CD14-positive monocyte (primary cell): ENCODE measurements around the gene ZDHHC8. TPM values are rescaled to one million over a fixed set of nuclear protein-coding genes. Genes with fewer than 3 reads are reported as not detected.

Experiments
- DNase-seq, 3 donors: peaks; one replicate each; pipeline ENCODE4 v3.0.0-alpha.2; 2011 to 2022
- H2AFZ ChIP-seq: 2 replicates; pipeline ENCODE4 v1.6.0; 2012; ENCODE audit warnings: mild to moderate bottlenecking, low read depth, low read length, inconsistent platforms; ENCODE audit not compliant: insufficient read depth, poor library complexity, severe bottlenecking
- H3K27ac ChIP-seq, 2 donors: 1 replicate in 1 of 2; 2 replicates in 1 of 2; pipeline ENCODE4 v1.5.1; 2012 to 2013; ENCODE audit warnings: low read length in 2 of 2, control low read depth in 1 of 2, inconsistent platforms in 1 of 2, low read depth in 1 of 2, mild to moderate bottlenecking in 1 of 2
- H3K27me3 ChIP-seq, 2 donors: one replicate each; pipeline versions ENCODE4 v1.6.0 to v1.6.1; 2011 to 2013; ENCODE audit warnings: low read length in 2 of 2; ENCODE audit not compliant: control insufficient read depth in 2 of 2, insufficient read depth in 2 of 2
- H3K36me3 ChIP-seq, 2 donors: replicated peaks in 1 of 2; 1 replicate in 1 of 2; 2 replicates in 1 of 2; pipeline versions ENCODE4 v1.5.1 to v1.6.1; 2012 to 2013; ENCODE audit warnings: low read length in 2 of 2, control low read depth in 1 of 2, inconsistent platforms in 1 of 2, mild to moderate bottlenecking in 1 of 2; ENCODE audit not compliant: insufficient read depth in 2 of 2, control insufficient read depth in 1 of 2
- H3K4me1 ChIP-seq, 2 donors: 1 replicate in 1 of 2; 2 replicates in 1 of 2; pipeline versions ENCODE4 v1.5.1 to v1.6.1; 2012 to 2013; ENCODE audit warnings: low read length in 2 of 2, control low read depth in 1 of 2, inconsistent platforms in 1 of 2, mild to moderate bottlenecking in 1 of 2, moderate library complexity in 1 of 2; ENCODE audit not compliant: insufficient read depth in 2 of 2, control insufficient read depth in 1 of 2
- H3K4me2 ChIP-seq: replicated peaks from 2 replicates; pipeline ENCODE3; 2012; ENCODE audit warnings: low read length, moderate library complexity, mild to moderate bottlenecking; ENCODE audit not compliant: poor library complexity, severe bottlenecking; ENCODE audit errors: extremely low read depth
- H3K4me3 ChIP-seq, 3 experiments: fragments of 200-600 bp in 1 of 3; sonication (generic) in 1 of 3; replicated peaks in 1 of 3; 1 replicate in 2 of 3; 2 replicates in 1 of 3; pipeline ENCODE4 v1.5.1; 2011 to 2013; ENCODE audit warnings: low read length in 3 of 3, mild to moderate bottlenecking in 3 of 3, control low read depth in 2 of 3, low read depth in 2 of 3, inconsistent platforms in 1 of 3, moderate library complexity in 1 of 3
- H3K79me2 ChIP-seq: 2 replicates; pipeline ENCODE4 v1.6.0; 2012; ENCODE audit warnings: mild to moderate bottlenecking, control low read depth, inconsistent platforms, low read length, moderate library complexity; ENCODE audit not compliant: insufficient read depth
- H3K9ac ChIP-seq: 2 replicates; pipeline ENCODE4 v1.6.0; 2017; ENCODE audit warnings: low read length, mild to moderate bottlenecking; ENCODE audit not compliant: insufficient read depth, poor library complexity, severe bottlenecking
- H3K9me3 ChIP-seq, 2 donors: replicated peaks in 1 of 2; 1 replicate in 1 of 2; 2 replicates in 1 of 2; pipeline versions ENCODE4 v1.5.1 to v1.6.1; 2012 to 2013; ENCODE audit warnings: low read length in 2 of 2, control low read depth in 1 of 2; ENCODE audit not compliant: control insufficient read depth in 1 of 2, insufficient read depth in 1 of 2
- H4K20me1 ChIP-seq: 2 replicates; pipeline ENCODE4 v1.6.0; 2012; ENCODE audit warnings: mild to moderate bottlenecking, low read length, control low read depth, moderate library complexity; ENCODE audit not compliant: insufficient read depth
- H3K27ac Mint-ChIP-seq, 7 donors: one replicate each; pipeline ENCODE4 v1.8.0; 2020; ENCODE audit warnings: mild to moderate bottlenecking in 7 of 7, mixed read lengths in 7 of 7, moderate library complexity in 6 of 7, inconsistent platforms in 2 of 7
- H3K27me3 Mint-ChIP-seq, 3 donors: one replicate each; pipeline ENCODE4 v1.8.0; 2021 to 2022; ENCODE audit warnings: low read depth in 3 of 3, mild to moderate bottlenecking in 3 of 3, mixed read lengths in 3 of 3, moderate library complexity in 3 of 3, inconsistent platforms in 1 of 3
- H3K36me3 Mint-ChIP-seq, 2 donors: one replicate each; pipeline ENCODE4 v1.8.0; 2020; ENCODE audit warnings: mixed read lengths in 2 of 2, inconsistent platforms in 1 of 2, mild to moderate bottlenecking in 1 of 2
- H3K4me1 Mint-ChIP-seq: one replicate; pipeline ENCODE4 v1.8.0; 2020; ENCODE audit warnings: mild to moderate bottlenecking, mixed read lengths
- H3K4me3 Mint-ChIP-seq, 2 donors: one replicate each; pipeline ENCODE4 v1.8.0; 2020; ENCODE audit warnings: mild to moderate bottlenecking in 2 of 2, mixed read lengths in 2 of 2, moderate library complexity in 1 of 2
- H3K9me3 Mint-ChIP-seq, 7 donors: one replicate each; pipeline ENCODE4 v1.8.0; 2020 to 2022; ENCODE audit warnings: mixed read lengths in 7 of 7, mild to moderate bottlenecking in 6 of 7, moderate library complexity in 6 of 7, inconsistent platforms in 2 of 7
- WGBS: methylation state at CpG from one replicate; pipeline ENCODE4 v1.1.5; 2013; ENCODE audit warnings: missing lambda C conversion rate; ENCODE audit not compliant: insufficient coverage; 5-methylcytosine and 5-hydroxymethylcytosine counted together
- intact Hi-C, 2 donors: fragments of 100-400 bp; cut with micrococcal nuclease; formaldehyde crosslinking; loops; one replicate each; pipeline versions ENCODE4 v1.15.0 to v1.15.1; 2023
- polyA plus RNA-seq, 3 donors: library from polyadenylated mRNA; depleted of rRNA in 1 of 3; unstranded in 2 of 3; stranded (reverse) in 1 of 3; fragments of 300-500 nt in 2 of 3; fragments of >200 nt in 1 of 3; fragmentation: Illumina TruSeq in 2 of 3; gene quantifications; 1 replicate in 2 of 3; 2 replicates in 1 of 3; pipeline ENCODE4 v1.2.3, GENCODE V29; 2012 to 2021
- TF ChIP-seq, protein P1 (sequence below): fragments of 200-600 bp; IDR thresholded peaks from one replicate; pipeline ENCODE4 v1.8.0; 2022; ENCODE audit warnings: antibody characterized with exemption, mild to moderate bottlenecking

ZDHHC8 gene
- polyA plus RNA-seq, 3 donors = 0.73 to 76.3 (median 1.1) TPM

DNA sequence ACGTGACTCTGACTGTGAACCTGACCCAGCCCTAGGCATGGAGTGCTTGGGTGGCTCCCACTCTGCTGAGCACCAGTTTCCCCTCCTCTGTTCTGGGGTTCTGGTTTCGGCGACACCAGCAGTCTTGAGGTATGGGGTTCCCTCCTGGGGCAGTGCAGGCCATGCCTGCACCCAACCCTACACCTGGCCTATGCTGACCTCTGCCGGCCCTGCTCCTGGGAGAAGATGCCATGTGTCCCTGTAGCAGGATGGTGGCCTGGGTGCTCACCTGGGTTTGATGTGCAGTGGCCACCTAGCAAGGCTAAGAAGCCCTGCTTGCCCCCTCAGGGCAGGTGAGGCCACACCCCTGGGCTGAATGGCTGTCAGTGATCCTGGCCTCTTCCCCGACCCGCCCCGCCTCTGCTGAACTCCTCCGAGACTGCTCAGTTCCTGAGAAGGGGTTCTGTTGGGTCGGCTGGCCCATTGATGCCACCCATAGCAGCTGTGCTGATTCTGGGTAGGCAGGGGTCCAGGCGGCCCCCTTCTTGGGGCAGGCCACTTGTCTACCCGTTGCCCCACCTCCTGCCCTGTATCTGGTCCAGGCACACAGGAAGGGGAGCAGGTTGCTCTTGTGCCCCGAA, 2.4 kb downstream of the ZDHHC8 start:
- H3K27me3 Mint-ChIP-seq = no peaks in the 10 kb centered on the region
- H4K20me1 ChIP-seq = peaks cover 66% of the 10 kb centered on the region
- H3K27ac ChIP-seq = no peak overlapping the region
- peaks cover 29% of the 10 kb centered on the region for H3K79me2 ChIP-seq
- H3K36me3 ChIP-seq = no peaks in the 10 kb centered on the region
- intact Hi-C loops = no loop called here
- peak overlapping the region in 1 of 7 donors; percentile 43 for H3K27ac Mint-ChIP-seq
- no peak overlapping the region for H3K4me3 Mint-ChIP-seq
- no peaks in the 10 kb centered on the region for H3K27me3 ChIP-seq
- no peaks in the 10 kb centered on the region for H3K9me3 ChIP-seq
- H3K36me3 Mint-ChIP-seq = peaks cover 2 to 3% of the 10 kb centered on the region in 2 donors
- WGBS = 91% methylated on average over 7 of the region's 12 CpGs
- peak overlapping the region; percentile 32 for H3K9ac ChIP-seq
- H3K9me3 Mint-ChIP-seq = no peaks in the 10 kb centered on the region
- peaks cover 15 to 27% of the 10 kb centered on the region in 2 donors for H3K4me1 ChIP-seq
- no peak overlapping the region for H3K4me3 ChIP-seq
- no peak overlapping the region for H3K4me2 ChIP-seq
- DNase-seq = no peak
- peaks cover 25% of the 10 kb centered on the region for H3K4me1 Mint-ChIP-seq
- TF ChIP-seq, protein P1, sequence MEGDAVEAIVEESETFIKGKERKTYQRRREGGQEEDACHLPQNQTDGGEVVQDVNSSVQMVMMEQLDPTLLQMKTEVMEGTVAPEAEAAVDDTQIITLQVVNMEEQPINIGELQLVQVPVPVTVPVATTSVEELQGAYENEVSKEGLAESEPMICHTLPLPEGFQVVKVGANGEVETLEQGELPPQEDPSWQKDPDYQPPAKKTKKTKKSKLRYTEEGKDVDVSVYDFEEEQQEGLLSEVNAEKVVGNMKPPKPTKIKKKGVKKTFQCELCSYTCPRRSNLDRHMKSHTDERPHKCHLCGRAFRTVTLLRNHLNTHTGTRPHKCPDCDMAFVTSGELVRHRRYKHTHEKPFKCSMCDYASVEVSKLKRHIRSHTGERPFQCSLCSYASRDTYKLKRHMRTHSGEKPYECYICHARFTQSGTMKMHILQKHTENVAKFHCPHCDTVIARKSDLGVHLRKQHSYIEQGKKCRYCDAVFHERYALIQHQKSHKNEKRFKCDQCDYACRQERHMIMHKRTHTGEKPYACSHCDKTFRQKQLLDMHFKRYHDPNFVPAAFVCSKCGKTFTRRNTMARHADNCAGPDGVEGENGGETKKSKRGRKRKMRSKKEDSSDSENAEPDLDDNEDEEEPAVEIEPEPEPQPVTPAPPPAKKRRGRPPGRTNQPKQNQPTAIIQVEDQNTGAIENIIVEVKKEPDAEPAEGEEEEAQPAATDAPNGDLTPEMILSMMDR = no peak
- no peak overlapping the region for H2AFZ ChIP-seq

DNA sequence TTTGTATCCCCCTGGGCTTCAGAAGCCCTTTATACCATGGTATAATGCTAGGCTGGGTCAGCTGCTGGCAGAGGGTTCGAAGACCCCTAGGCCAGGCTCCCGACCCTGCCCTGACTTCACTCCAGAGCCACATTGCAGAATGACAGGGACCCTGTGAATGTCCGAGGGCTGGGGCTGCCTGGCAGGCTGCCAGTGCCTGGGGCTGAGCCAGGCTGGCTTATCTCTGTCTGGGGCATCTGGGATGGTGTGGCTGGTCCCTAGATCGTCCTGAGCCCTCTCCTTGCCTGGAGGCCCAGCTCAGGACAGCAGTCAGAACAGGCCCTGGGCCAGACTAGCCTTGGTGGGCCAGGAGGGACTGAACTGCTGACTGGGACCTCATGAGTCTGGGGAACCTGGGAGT, 3.7 kb downstream of the ZDHHC8 start:
- Mint-ChIP-seq H3K27ac (no peak overlapping the region), H3K9me3 (no peaks in the 10 kb centered on the region), H3K4me1 (peaks cover 24% of the 10 kb centered on the region), H3K36me3 (peaks cover 9 to 12% of the 10 kb centered on the region in 2 donors), H3K4me3 (no peak overlapping the region), H3K27me3 (peaks cover 0 to 2% (median 0%) of the 10 kb centered on the region in 3 donors)
- H3K36me3 ChIP-seq = peaks cover 0 to 9% of the 10 kb centered on the region in 2 donors
- no peaks in the 10 kb centered on the region for H3K9me3 ChIP-seq
- no peak overlapping the region for H3K9ac ChIP-seq
- intact Hi-C loops = no loop called here
- H2AFZ ChIP-seq = no peak overlapping the region
- peaks cover 29% of the 10 kb centered on the region for H3K79me2 ChIP-seq
- no peak overlapping the region for H3K4me2 ChIP-seq
- peaks cover 74% of the 10 kb centered on the region for H4K20me1 ChIP-seq
- TF ChIP-seq, protein P1 = no peak
- peaks cover 15 to 27% of the 10 kb centered on the region in 2 donors for H3K4me1 ChIP-seq
- H3K27me3 ChIP-seq = no peaks in the 10 kb centered on the region
- DNase-seq = no peak
- WGBS = 91% methylated on average over 4 of the region's 4 CpGs
- H3K27ac ChIP-seq = no peak overlapping the region
- no peak overlapping the region for H3K4me3 ChIP-seq
